ENCODE measurements around the gene IGSF8. TPM values are rescaled to one million over a fixed set of nuclear protein-coding genes. Genes with fewer than 3 reads are reported as not detected.

The IGSF8 gene
- polyA plus RNA-seq, 1 donor from 2014 or later = 27.3 TPM

DNA sequence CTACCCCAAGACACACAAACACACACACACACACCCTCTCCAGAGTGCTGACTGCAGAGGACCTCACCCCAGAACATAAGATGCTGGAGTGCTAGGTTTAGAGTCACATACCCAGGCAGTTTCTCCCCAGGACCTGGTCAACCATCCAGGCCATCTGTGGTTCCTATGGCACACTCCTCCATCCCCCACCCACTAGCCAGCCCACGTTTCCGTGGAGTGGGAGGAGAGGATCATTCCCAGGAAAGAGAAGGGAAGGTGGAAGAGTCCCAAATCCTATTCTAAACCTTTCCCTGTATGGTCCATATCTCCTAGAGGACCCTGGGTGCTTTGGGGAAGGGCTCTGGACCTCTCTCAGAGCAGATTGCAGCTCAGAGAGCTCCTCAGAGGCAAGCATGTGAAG, 15.9 kb downstream of the IGSF8 start:
- Histone ChIP-seq H3K27me3 (ENCODE audit: insufficient read depth, low read depth, low read length) (peaks cover 7% of the 10 kb centered on the region), H3K27ac (ENCODE audit: low read length) (no peak overlapping the region), H2AFZ (ENCODE audit: low read depth, low read length) (no peak overlapping the region), H3K9me3 (ENCODE audit: low read length) (no peaks in the 10 kb centered on the region), H4K20me1 (ENCODE audit: insufficient read depth) (no peaks in the 10 kb centered on the region), H3K4me2 (ENCODE audit: low read length) (no peak overlapping the region), H3K9me2 (ENCODE audit: insufficient read depth, low read length) (no peaks in the 10 kb centered on the region), H3K4me3 (ENCODE audit: low read length) (no peak overlapping the region), H3K79me2 (replicated peaks; ENCODE audit: insufficient read depth, low read length) (no peaks in the 10 kb centered on the region), H3F3A (ENCODE audit: insufficient read depth, low read length, poor library complexity, severe bottlenecking) (no peaks in the 10 kb centered on the region), H3K9ac (ENCODE audit: low read length) (no peak overlapping the region), H3K36me3 (ENCODE audit: insufficient read depth, low read length) (no peaks in the 10 kb centered on the region)
- TF ChIP-seq EZH2 (IDR thresholded peaks at IDR 0.05; ENCODE audit: borderline replicate concordance, insufficient read depth, low read length, poor library complexity, severe bottlenecking) = no peak

DNA sequence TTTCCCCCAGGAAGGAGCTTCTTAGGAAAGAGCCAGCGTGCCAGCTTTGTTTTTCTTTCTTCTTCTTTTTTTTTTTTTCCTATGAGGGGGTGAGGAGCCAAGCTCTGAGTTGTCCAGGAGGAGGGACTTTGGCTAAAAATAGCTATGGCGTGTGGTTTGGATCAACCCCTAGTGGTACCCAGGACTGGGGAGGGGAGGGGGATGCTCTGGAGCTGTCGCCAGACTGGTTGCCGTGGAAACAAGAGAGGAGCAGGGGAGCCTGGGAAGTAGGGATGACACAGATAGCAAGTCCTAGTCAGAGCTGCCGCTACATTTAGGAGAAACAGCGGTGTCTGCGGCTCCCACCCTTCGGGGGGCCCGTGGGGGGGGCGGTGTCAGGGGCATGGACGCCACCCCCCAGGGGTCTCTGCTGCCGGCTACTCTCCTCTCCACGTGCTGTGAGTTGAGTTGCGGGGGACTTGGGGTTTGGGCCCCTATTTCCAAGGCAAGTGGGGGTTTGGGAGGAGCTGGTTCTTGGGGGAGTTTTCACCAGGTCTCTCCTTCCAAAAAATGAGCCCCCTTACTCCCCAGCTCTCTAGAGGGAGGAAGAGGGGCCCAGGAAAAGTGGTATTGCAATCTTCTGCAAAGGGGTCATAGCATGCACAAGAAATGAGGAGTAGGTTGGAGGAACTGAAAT, 17.0 kb downstream of the IGSF8 start, which contains the start of gene KCNJ9:
Gene KCNJ9 (plus strand): TSS at position 278 of the 676 bp plus-strand sequence. CDS start 2,493 bp downstream, outside the sequence.
- H4K20me1 ChIP-seq (ENCODE audit: insufficient read depth) = no peaks in the 10 kb centered on the region
- H3K27me3 ChIP-seq (ENCODE audit: insufficient read depth, low read depth, low read length) = peaks cover 7% of the 10 kb centered on the region
- TF ChIP-seq, protein P1, sequence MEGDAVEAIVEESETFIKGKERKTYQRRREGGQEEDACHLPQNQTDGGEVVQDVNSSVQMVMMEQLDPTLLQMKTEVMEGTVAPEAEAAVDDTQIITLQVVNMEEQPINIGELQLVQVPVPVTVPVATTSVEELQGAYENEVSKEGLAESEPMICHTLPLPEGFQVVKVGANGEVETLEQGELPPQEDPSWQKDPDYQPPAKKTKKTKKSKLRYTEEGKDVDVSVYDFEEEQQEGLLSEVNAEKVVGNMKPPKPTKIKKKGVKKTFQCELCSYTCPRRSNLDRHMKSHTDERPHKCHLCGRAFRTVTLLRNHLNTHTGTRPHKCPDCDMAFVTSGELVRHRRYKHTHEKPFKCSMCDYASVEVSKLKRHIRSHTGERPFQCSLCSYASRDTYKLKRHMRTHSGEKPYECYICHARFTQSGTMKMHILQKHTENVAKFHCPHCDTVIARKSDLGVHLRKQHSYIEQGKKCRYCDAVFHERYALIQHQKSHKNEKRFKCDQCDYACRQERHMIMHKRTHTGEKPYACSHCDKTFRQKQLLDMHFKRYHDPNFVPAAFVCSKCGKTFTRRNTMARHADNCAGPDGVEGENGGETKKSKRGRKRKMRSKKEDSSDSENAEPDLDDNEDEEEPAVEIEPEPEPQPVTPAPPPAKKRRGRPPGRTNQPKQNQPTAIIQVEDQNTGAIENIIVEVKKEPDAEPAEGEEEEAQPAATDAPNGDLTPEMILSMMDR (IDR thresholded peaks at IDR 0.05; ENCODE audit: poor library complexity, severe bottlenecking) = no peak
- TF ChIP-seq, protein P2, sequence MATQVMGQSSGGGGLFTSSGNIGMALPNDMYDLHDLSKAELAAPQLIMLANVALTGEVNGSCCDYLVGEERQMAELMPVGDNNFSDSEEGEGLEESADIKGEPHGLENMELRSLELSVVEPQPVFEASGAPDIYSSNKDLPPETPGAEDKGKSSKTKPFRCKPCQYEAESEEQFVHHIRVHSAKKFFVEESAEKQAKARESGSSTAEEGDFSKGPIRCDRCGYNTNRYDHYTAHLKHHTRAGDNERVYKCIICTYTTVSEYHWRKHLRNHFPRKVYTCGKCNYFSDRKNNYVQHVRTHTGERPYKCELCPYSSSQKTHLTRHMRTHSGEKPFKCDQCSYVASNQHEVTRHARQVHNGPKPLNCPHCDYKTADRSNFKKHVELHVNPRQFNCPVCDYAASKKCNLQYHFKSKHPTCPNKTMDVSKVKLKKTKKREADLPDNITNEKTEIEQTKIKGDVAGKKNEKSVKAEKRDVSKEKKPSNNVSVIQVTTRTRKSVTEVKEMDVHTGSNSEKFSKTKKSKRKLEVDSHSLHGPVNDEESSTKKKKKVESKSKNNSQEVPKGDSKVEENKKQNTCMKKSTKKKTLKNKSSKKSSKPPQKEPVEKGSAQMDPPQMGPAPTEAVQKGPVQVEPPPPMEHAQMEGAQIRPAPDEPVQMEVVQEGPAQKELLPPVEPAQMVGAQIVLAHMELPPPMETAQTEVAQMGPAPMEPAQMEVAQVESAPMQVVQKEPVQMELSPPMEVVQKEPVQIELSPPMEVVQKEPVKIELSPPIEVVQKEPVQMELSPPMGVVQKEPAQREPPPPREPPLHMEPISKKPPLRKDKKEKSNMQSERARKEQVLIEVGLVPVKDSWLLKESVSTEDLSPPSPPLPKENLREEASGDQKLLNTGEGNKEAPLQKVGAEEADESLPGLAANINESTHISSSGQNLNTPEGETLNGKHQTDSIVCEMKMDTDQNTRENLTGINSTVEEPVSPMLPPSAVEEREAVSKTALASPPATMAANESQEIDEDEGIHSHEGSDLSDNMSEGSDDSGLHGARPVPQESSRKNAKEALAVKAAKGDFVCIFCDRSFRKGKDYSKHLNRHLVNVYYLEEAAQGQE (IDR thresholded peaks at IDR 0.05; ENCODE audit: borderline replicate concordance) = peak; percentile 74
- TF ChIP-seq SMC3 (conservative IDR thresholded peaks at IDR 0.05; ENCODE audit: poor library complexity) (no peak), EZH2 (IDR thresholded peaks at IDR 0.05; ENCODE audit: borderline replicate concordance, insufficient read depth, low read length, poor library complexity, severe bottlenecking) (no peak), RAD21 (conservative IDR thresholded peaks at IDR 0.05) (peak; percentile 9), MXI1 (conservative IDR thresholded peaks at IDR 0.05; ENCODE audit: poor library complexity, severe bottlenecking) (peak; percentile 37), EP300 (conservative IDR thresholded peaks at IDR 0.05; ENCODE audit: poor library complexity, severe bottlenecking) (peak; percentile 52)
- peak within 1 kb of the TSS; percentile 63 for H3K4me3 ChIP-seq (ENCODE audit: low read length)
- no peaks in the 10 kb centered on the region for H3K36me3 ChIP-seq (ENCODE audit: insufficient read depth, low read length)
- H2AFZ ChIP-seq (ENCODE audit: low read depth, low read length) = peak within 1 kb of the TSS; percentile 15
- H3K79me2 ChIP-seq (replicated peaks; ENCODE audit: insufficient read depth, low read length) = no peaks in the 10 kb centered on the region
- H3K9me2 ChIP-seq (ENCODE audit: insufficient read depth, low read length) = no peaks in the 10 kb centered on the region
- H3K4me2 ChIP-seq (ENCODE audit: low read length) = peak within 1 kb of the TSS; percentile 47
- no peaks in the 10 kb centered on the region for H3F3A ChIP-seq (ENCODE audit: insufficient read depth, low read length, poor library complexity, severe bottlenecking)
- H3K9me3 ChIP-seq (ENCODE audit: low read length) = no peaks in the 10 kb centered on the region
- H3K27ac ChIP-seq (ENCODE audit: low read length) = peak within 1 kb of the TSS; percentile 70
- peak within 1 kb of the TSS; percentile 52 for H3K9ac ChIP-seq (ENCODE audit: low read length)
